Measurements from ENCODE around the gene PLEKHM2. TPM values are rescaled to one million over a fixed set of nuclear protein-coding genes. Genes with fewer than 3 reads are reported as not detected.

The PLEKHM2 gene
- total RNA-seq, 2 experiments from 2014 or later, result 27.5 to 45.7 TPM

DNA sequence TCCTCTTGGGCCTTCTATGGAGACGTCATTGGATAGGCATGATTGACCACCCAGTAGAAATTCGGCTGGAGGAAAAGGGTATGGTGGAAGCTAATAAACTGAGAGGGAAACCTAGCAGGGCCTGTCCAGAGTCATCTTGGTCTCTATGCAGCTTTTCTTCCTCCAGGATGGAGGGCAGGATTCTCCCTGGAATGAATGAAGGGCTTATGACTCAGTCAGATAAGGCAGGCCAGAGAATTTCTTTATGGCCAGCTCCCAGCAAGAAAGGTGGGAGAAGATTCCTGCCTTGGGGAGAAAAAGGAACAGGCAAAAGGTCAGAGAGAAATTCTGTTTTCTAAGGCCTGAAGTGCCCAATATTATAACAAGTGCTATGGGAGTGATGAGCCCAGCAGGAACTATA is 91.6 kb downstream of the PLEKHM2 start:
- ChIA-PET CTCF (ENCODE audit: unreplicated experiment) (no interaction called here), POLR2A (interaction anchor here (0.5 to 0.6 kb wide), 2 partner anchors 96 to 482 kb away, joined by 3 to 4 read pairs; no protein-coding TSS in a partner anchor)
- DNase-seq (ENCODE audit: low spot score), result no peak
- no peak overlapping the region for H3K4me3 ChIP-seq (ENCODE audit: low read depth, low read length, poor library complexity, severe bottlenecking)
- H3K27ac ChIP-seq (ENCODE audit: low read depth, low read length, poor library complexity, severe bottlenecking), result no peak overlapping the region
- intact Hi-C loops (cut with micrococcal nuclease; ENCODE audit: unreplicated experiment), result no loop called here
- no peaks in the 10 kb centered on the region for H4K20me1 ChIP-seq (ENCODE audit: insufficient read depth, low read length)
- no peaks in the 10 kb centered on the region for H3K79me2 ChIP-seq (ENCODE audit: insufficient read depth, low read depth, low read length)
- no peaks in the 10 kb centered on the region for H3K4me1 ChIP-seq (ENCODE audit: insufficient read depth, low read length, poor library complexity, severe bottlenecking)
- H3K9me2 ChIP-seq (ENCODE audit: insufficient read depth, low read length), result no peaks in the 10 kb centered on the region
- BruUV-seq (replicated peaks), result no TSS peak
- TF ChIP-seq EZH2phosphoT487 (IDR thresholded peaks at IDR 0.05; ENCODE audit: borderline replicate concordance, low read depth, low read length), result no peak
- TF ChIP-seq, protein P1, sequence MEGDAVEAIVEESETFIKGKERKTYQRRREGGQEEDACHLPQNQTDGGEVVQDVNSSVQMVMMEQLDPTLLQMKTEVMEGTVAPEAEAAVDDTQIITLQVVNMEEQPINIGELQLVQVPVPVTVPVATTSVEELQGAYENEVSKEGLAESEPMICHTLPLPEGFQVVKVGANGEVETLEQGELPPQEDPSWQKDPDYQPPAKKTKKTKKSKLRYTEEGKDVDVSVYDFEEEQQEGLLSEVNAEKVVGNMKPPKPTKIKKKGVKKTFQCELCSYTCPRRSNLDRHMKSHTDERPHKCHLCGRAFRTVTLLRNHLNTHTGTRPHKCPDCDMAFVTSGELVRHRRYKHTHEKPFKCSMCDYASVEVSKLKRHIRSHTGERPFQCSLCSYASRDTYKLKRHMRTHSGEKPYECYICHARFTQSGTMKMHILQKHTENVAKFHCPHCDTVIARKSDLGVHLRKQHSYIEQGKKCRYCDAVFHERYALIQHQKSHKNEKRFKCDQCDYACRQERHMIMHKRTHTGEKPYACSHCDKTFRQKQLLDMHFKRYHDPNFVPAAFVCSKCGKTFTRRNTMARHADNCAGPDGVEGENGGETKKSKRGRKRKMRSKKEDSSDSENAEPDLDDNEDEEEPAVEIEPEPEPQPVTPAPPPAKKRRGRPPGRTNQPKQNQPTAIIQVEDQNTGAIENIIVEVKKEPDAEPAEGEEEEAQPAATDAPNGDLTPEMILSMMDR (conservative IDR thresholded peaks at IDR 0.05; ENCODE audit: low read length), result no peak
- no peak overlapping the region for H2AFZ ChIP-seq (ENCODE audit: low read length)
- H3K36me3 ChIP-seq (ENCODE audit: insufficient read depth, low read length), result no peaks in the 10 kb centered on the region
- H3K4me2 ChIP-seq (ENCODE audit: low read length), result no peak overlapping the region
- H3K9me3 ChIP-seq (ENCODE audit: low read length), result no peaks in the 10 kb centered on the region

DNA sequence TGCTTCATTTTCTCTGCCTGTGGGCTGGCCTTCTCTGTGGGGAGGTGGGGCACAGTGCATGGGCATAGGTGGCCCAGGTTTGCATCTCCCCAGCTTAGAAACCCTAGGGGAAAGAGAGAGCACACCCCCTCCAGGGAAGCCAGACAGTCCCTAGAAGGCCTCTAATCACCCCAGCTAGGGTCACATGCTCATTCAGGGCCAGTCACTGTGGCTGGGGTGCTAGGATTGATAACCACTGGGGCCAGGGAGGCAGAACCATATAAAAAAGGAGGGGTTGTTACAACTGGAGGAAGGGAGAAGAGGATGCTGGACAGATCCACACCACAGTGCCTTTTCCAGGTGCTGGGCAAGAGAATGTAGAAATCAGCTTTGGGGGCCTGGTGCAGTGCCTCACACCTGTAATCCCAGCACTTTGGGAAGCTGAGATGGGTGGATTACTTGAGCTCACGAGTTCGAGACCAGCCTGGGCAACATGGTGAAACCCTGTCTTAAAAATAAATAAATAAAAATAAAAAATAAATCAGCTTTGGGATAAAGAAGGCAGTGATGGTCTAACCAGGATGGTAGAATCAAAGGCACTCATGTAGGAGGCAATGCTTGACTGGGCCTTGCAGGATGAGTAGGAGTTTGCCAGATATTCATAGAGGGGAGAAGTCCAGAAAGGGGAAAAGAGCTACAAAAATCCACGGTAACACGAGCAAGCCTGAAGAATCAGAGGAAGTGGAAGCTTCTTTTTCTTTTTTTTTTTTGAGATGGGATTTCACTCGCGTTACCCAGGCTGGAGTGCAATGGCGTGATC is 94.0 kb downstream of the PLEKHM2 start:
- no TSS peak for BruUV-seq (replicated peaks)
- Histone ChIP-seq H3K79me2 (ENCODE audit: insufficient read depth, low read depth, low read length) (no peaks in the 10 kb centered on the region), H3K9me2 (ENCODE audit: insufficient read depth, low read length) (no peaks in the 10 kb centered on the region), H2AFZ (ENCODE audit: low read length) (no peak overlapping the region), H4K20me1 (ENCODE audit: insufficient read depth, low read length) (no peaks in the 10 kb centered on the region), H3K9me3 (ENCODE audit: low read length) (no peaks in the 10 kb centered on the region), H3K27ac (ENCODE audit: low read depth, low read length, poor library complexity, severe bottlenecking) (no peak overlapping the region), H3K4me3 (ENCODE audit: low read depth, low read length, poor library complexity, severe bottlenecking) (no peak overlapping the region), H3K4me2 (ENCODE audit: low read length) (no peak overlapping the region), H3K4me1 (ENCODE audit: insufficient read depth, low read length, poor library complexity, severe bottlenecking) (no peaks in the 10 kb centered on the region), H3K36me3 (ENCODE audit: insufficient read depth, low read length) (no peaks in the 10 kb centered on the region)
- no peak for DNase-seq (ENCODE audit: low spot score)
- intact Hi-C loops (cut with micrococcal nuclease; ENCODE audit: unreplicated experiment), result no loop called here
- POLR2A ChIA-PET, result interaction anchor here (1.0 kb wide), 1 partner anchor 97 kb away, joined by 3 read pairs; no protein-coding TSS in a partner anchor
- no peak for TF ChIP-seq EZH2phosphoT487 (IDR thresholded peaks at IDR 0.05; ENCODE audit: borderline replicate concordance, low read depth, low read length)
- TF ChIP-seq, protein P1 (conservative IDR thresholded peaks at IDR 0.05; ENCODE audit: low read length), result no peak
- CTCF ChIA-PET (ENCODE audit: unreplicated experiment), result interaction anchor here (0.5 to 0.6 kb wide), 3 partner anchors 17 to 48 kb away, joined by 3 to 4 read pairs (median 3); no protein-coding TSS in a partner anchor

Small RNAs within 50 kb of the gene (small RNA-seq; reads per million reads assigned to genes)
- gene AL121992.2, result not detected

Other genes starting within 250 kb of the PLEKHM2 start
- gene CTRC, start 245.9 kb upstream of the PLEKHM2 start, total RNA-seq (2014; rRNA removed; shearing (Covaris generic)), result not detected in 2 replicates
- gene CTRC, start 245.9 kb upstream of the PLEKHM2 start, total RNA-seq (2022), result not detected in 2 replicates
- gene CELA2A, start 227.6 kb upstream of the PLEKHM2 start, total RNA-seq (2014; rRNA removed; shearing (Covaris generic)), result not detected in 2 replicates
- gene CELA2A, start 227.6 kb upstream of the PLEKHM2 start, total RNA-seq (2022), result not detected in 2 replicates
- gene CELA2B, start 208.2 kb upstream of the PLEKHM2 start, total RNA-seq (2014; rRNA removed; shearing (Covaris generic)), result not detected in 2 replicates
- gene CELA2B, start 208.2 kb upstream of the PLEKHM2 start, total RNA-seq (2022), result not detected in 2 replicates
- gene CASP9, start 160.1 kb upstream of the PLEKHM2 start, total RNA-seq (2014; rRNA removed; shearing (Covaris generic)), result 14.5 and 20.8 TPM in 2 replicates
- 17.3 and 17.6 TPM in 2 replicates for gene CASP9, start 160.1 kb upstream of the PLEKHM2 start, total RNA-seq (2022)
- gene DNAJC16, start 157.5 kb upstream of the PLEKHM2 start, total RNA-seq (2014; rRNA removed; shearing (Covaris generic)), result 5.8 and 9.1 TPM in 2 replicates
- 15.0 and 16.8 TPM in 2 replicates for gene DNAJC16, start 157.5 kb upstream of the PLEKHM2 start, total RNA-seq (2022)
- gene AGMAT, start 99.3 kb upstream of the PLEKHM2 start, total RNA-seq (2014; rRNA removed; shearing (Covaris generic)), result 0.15 and 0.54 TPM in 2 replicates
- gene AGMAT, start 99.3 kb upstream of the PLEKHM2 start, total RNA-seq (2022), result 0.29 and 0.39 TPM in 2 replicates
- gene DDI2, start 66.9 kb upstream of the PLEKHM2 start, total RNA-seq (2014; rRNA removed; shearing (Covaris generic)), result 23.5 and 29.6 TPM in 2 replicates
- 34.7 and 40.8 TPM in 2 replicates for gene DDI2, start 66.9 kb upstream of the PLEKHM2 start, total RNA-seq (2022)
- gene SLC25A34, start 51.9 kb downstream of the PLEKHM2 start, total RNA-seq (2014; rRNA removed; shearing (Covaris generic)), result 1.2 and 1.4 TPM in 2 replicates
- 2.2 TPM in 2 replicates for gene SLC25A34, start 51.9 kb downstream of the PLEKHM2 start, total RNA-seq (2022)
- gene TMEM82, start 58.2 kb downstream of the PLEKHM2 start, total RNA-seq (2014; rRNA removed; shearing (Covaris generic)), result not detected in 2 replicates
- gene TMEM82, start 58.2 kb downstream of the PLEKHM2 start, total RNA-seq (2022), result not detected in 2 replicates
- not detected in 2 replicates for gene FBLIM1, start 74.5 kb downstream of the PLEKHM2 start, total RNA-seq (2014; rRNA removed; shearing (Covaris generic))
- gene FBLIM1, start 74.5 kb downstream of the PLEKHM2 start, total RNA-seq (2022), result not detected in 2 replicates
- gene UQCRHL, start 123.3 kb downstream of the PLEKHM2 start, total RNA-seq (2014; rRNA removed; shearing (Covaris generic)), result 12.4 and 15.0 TPM in 2 replicates
- 2.4 and 3.4 TPM in 2 replicates for gene UQCRHL, start 123.3 kb downstream of the PLEKHM2 start, total RNA-seq (2022)
- 40.7 and 41.4 TPM in 2 replicates for gene SPEN, start 163.4 kb downstream of the PLEKHM2 start, total RNA-seq (2014; rRNA removed; shearing (Covaris generic))
- gene SPEN, start 163.4 kb downstream of the PLEKHM2 start, total RNA-seq (2022), result 87.1 and 90.3 TPM in 2 replicates

Data from OCI-LY7 (cell line).